ENCODE data around the gene UGGT2.

DNA sequence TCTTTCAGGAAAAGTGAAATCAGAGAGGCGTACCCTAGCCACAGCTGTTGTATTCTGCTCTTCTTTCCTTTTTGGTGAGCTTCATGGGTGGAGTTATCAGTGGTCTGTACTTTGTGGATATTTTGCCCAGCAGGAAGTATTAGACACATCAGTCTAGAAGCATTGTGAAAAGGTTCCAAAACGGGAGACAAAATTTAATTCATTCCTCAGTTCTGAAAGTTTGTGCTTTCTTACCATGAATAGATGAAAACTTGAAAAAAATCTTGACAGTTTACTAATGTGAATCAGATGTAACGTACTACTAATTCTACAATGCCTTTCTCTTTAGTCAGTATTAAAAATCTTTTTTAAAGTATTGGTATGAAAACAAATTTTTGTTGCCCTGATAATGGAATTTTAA lies 259.4 kb downstream of the UGGT2 start:
- no peak for TF ChIP-seq EZH2phosphoT487 (IDR thresholded peaks at IDR 0.05; ENCODE audit: insufficient read depth, low read depth)
- TF ChIP-seq EZH2 (IDR thresholded peaks at IDR 0.05; ENCODE audit: insufficient read depth, poor library complexity, severe bottlenecking), result no peak

Measured in GM23248 (cell line).